ENCODE results near the gene RAB37. TPM values are rescaled to one million over a fixed set of nuclear protein-coding genes. Genes with fewer than 3 reads are reported as not detected.

Gene RAB37
- total RNA-seq, 1 donor from 2014 or later: 0.20 TPM

DNA sequence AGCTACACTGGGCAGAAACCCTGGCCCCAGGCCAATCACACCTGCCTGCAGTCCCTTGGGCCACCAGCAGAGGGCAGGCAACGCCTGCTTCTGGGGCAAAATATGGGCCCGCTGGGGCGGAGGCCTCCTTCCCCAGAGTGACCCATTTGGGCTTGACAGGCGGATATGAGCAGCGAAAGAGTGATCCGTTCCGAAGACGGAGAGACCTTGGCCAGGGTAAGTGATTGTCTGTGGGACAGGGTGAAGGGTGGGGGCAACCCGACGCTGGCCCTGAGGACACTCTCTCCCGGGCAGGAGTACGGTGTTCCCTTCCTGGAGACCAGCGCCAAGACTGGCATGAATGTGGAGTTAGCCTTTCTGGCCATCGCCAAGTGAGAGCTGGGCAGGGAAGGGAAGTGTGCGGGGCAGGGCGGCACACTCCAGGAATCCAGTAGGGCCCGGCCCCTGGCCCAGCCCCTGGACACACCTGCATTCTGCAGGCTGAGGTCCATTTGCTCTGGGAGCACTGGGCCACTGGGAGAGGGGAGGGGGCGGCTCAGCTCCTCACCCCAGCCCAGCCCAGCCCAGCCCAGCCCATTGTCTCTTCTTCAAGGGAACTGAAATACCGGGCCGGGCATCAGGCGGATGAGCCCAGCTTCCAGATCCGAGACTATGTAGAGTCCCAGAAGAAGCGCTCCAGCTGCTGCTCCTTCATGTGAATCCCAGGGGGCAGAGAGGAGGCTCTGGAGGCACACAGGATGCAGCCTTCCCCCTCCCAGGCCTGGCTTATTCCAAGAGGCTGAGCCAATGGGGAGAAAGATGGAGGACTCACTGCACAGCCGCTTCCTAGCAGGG is 7.9 kb downstream of the RAB37 start:
- peak; percentile 63 to 75 for DNase-seq (ENCODE audit: low read depth in 2 of 2)

DNA sequence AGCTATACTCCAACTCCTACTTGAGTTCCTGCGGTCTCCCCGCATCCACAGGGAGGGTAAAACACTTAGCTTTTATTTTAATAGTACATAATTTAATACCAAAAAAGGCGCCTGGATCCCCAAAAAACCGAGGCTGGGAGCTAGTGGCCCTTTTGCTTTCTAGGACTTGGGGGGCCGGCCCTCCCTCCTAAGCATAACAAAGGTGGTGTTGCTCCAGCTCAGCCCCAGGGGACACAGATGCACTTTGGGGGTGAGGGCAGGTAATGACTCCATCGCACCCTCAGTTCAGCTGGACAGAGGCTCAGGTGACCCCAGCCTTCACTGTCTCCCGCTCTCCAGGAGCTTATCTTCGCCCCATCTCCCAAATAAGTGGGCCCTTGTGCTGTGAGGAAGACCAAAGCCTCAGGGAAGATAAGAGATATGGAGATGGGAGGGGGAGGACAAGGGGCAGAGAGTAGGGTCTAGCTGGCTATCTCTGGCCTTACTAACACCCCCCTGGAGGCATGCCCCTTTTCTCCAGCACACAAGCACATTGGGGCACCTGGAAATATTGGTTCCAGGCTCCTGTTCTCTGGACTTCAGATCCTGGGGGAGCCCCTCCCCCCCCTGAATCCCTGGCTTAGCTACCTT is 8.6 kb downstream of the RAB37 start:
- DNase-seq (ENCODE audit: low read depth in 2 of 2): no peak

DNA sequence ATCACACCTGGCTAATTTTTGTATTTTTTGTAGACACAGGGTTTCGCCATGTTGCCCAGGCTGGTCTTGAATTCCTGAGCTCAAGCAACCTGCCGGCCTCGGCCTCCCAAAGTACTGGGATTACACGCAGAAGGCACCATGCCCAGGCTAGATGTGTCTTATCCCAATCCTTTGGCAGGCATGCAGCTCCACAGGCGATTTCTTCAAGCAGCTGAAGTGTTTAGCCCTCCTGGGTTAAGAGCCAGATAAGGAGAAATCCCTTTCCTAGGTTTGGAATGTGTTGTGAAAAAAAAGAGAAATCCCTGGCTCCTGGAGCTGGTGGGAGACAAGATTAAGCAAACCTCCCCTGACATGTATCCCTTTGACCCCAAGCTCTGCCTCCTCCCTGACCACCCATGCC is 9.3 kb downstream of the RAB37 start:
- no peak for DNase-seq (ENCODE audit: low read depth in 2 of 2)

DNA sequence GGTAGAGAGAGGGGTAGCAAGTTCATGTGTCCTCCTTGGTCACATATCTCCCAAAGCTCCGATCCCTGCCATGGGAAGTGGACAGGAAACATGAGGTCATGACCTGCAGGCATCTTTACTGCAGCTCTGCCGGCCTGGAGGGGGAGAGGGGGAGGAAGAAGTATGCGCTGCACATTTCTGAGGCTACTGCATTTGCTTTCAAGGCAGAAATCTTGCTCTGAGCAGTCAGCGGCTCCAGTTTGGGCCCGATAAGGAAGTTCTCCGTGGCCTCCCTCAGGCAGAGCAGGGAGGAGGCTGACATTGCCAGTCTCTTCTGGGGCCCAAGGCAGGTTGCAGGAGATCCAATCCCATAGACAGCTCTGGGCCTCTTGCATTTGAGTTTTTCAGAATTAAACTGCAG is 9.9 kb downstream of the RAB37 start:
- DNase-seq (ENCODE audit: low read depth in 2 of 2): no peak

DNA sequence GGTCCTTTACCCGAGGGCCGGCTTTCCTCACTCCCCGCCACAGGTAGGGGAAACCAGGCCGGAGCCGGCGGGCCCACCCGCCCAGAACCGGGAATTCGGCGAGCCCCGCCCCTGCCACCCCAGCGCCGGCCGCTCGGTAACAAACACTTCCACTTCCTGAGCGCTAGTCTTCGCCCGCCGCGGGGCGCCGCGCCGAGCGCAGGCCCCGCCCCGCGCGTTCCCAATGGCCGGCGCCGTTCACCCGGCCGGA is 11.1 kb downstream of the RAB37 start:
- DNase-seq (ENCODE audit: low read depth in 2 of 2): no peak

DNA sequence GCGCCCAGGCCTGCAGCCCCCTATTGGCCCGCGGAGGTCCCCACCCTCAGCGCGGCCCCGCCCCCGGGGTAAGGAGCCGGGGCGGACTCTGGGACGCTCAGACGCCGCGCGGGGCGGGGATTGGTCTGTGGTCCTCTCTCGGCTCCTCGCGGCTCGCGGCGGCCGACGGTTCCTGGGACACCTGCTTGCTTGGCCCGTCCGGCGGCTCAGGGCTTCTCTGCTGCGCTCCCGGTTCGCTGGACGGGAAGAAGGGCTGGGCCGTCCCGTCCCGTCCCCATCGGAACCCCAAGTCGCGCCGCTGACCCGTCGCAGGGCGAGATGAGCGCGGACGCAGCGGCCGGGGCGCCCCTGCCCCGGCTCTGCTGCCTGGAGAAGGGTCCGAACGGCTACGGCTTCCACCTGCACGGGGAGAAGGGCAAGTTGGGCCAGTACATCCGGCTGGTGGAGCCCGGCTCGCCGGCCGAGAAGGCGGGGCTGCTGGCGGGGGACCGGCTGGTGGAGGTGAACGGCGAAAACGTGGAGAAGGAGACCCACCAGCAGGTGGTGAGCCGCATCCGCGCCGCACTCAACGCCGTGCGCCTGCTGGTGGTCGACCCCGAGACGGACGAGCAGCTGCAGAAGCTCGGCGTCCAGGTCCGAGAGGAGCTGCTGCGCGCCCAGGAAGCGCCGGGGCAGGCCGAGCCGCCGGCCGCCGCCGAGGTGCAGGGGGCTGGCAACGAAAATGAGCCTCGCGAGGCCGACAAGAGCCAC is 11.6 kb downstream of the RAB37 start, which contains the start of gene NHERF1:
Gene NHERF1 (plus strand): TSS at position 100 of the 750 bp plus-strand sequence. CDS start 219 bp downstream, at position 319.
- peak; percentile 90 to 92 for DNase-seq (ENCODE audit: low read depth in 2 of 2)

DNA sequence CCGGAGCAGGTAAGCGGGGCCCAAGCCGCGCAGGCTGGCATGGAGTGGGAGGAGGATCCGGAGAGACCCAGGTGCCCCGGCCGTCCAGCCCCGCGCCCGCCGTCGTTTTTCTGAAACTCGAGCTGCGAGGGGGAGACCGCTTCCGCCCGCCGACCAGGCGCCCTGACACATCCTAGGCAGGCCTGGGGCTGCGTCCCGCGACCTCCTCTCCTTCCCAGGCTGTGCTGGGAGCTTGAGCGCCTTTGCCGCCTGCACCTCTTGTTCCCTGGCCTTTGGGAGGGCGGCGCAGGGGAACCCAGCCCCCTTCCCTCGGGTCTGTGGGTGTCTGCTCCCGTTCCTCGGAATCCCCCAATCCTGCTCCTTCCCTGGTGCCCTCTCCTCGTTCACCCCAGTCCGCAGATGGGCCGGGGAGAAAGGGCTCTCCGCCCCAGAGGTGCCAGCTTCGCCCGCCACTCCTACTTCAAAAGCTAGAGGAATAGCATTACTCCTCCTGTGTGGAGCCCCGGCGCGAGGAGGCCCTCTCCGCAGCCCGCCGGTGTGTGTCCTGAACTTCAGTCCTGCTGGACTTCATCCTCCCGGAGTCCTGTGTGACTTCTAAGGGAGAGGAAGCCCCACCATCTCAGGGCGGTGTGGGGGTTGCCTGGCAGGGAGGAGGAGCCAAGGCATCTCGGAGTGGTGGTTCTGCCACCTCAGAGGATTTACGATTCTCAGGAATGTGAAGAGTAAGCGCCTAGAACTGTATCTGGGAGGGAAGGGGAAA is 12.4 kb downstream of the RAB37 start:
- DNase-seq (ENCODE audit: low read depth in 2 of 2): no peak

DNA sequence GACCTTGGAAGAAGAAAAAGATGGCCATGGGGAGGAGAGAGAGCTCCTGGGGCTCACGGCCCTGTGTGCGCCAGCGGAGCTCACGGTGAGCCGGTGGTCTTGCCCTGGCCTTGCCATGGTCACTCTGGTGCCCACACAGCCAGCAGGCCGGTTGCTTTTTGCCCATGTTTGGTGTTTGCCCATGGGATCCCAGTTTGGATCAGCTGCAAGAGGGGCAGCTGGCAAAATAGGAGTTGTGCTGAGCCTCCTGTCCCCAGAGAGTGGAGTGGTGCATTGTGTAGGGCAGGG is 12.9 kb downstream of the RAB37 start:
- DNase-seq (ENCODE audit: low read depth in 2 of 2): no peak

DNA sequence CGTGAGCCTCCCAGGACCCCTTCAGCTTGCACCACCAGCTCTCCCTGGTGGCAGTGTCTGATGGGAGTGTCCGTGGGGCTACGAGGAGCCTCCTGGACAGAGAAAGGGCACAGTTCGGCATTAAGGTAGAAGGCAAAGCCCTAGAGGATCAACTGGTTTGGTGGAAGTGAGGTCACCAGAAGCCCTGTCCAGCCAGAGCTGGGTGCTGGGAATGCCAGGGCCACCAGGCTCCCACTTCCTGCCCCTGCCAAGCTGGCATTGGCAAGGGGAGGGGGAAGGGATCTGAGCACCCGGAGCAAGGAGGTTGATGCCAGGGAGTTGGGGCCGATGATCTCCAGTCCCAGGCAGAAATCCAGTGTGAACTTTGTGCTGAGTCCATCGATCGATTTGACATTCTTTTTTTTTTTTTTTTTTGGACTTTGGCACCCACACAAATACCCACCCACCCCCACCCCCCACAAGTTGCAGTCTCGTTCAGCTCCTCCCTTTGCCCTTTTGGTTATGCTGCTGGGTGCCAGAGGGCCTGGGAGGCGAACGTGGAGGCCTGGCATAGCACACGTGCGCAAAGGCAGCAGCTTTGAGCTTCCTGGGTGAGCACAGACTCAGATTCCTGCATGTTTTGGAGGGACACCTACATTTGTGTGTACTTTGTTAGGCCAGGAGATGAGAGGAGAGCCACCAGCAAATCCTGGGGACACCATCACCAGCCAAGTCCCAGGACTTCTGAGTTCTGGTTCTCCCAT is 13.4 kb downstream of the RAB37 start:
- DNase-seq (ENCODE audit: low read depth in 2 of 2): no peak

DNA sequence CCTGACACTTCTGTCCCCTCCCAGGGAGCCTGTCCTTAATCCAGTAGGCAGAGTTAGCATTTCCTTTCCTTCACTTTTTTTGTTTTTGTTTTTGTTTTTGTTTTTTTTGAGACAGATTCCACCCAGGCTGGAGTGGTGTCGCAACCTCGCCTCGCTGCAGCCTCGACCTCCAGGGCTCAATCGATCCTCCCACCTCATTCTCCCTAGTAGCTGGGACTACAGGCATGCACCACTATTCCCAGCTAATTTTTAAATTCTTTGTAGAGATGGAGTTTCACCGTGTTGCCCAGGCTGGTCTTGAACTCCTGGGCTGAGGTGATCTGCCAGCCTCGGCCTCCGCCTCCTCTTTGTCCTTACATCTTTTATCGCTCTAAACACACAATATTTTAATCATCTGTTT is 15.4 kb downstream of the RAB37 start:
- DNase-seq (ENCODE audit: low read depth in 2 of 2): no peak

DNA sequence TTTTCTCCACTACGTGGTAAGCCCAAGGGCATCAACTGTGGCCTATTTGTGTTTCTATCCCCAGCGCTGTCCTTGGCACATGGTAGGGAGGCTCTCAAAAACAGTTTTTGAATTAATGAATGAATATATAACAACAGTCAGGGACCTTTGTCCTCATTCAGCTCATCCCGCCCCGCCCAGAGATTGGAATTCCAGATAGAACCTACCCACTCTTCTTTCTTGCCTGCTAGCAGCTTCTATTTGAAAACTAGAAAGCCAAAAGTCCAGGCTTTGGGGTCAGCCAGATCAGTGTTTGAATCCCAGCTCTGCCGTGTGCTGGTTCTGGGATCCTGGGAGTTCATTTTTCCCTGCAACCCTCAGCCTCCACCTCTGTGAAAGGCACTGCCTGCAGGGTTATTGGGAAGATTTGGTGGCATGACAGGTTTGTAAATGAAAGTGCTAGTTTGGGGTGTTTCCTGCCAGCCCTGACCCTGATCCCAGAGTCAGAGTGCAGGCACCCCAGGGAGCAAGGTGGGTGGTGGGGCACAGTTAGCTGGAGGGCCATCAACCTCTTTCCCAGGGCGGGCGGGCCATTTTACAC is 15.9 kb downstream of the RAB37 start:
- DNase-seq (ENCODE audit: low read depth in 2 of 2): no peak

DNA sequence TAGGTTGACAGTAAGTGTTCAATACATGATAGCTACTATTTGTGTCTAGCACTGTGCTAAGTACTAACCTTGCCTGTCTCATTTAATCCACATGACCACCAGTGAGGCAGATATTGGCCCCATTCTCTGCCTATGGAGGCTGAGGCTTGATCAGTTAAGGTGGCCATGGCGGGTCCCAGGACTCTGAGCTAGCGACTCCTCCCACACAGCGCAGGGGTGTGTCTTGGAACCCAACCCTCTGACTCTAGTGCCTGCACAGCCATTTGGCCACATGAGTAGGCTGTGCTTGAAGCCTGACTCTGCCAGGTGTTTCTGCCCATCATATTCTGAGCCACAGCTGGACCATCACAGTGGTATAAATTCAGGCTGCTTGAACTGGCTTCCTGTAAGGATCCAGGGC is 17.8 kb downstream of the RAB37 start:
- DNase-seq (ENCODE audit: low read depth in 2 of 2): no peak

DNA sequence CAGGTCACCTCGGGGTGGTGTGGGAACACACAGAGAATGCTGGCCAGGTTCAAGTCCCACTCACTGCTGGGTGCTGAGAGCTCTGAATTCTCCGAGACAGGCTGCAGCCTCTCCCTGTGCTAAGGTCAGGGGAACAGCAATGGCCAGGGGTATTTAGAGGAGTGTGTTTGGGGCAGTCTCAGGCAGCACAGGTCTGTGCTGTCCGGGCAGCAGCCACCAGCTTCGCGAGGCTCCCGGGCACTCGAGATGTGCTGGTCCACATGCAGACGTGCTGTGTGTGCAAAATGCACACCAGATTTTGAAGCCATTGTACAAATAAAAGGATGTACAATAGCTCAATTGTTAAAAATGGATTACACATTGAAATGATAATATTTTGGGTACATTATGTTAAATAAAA is 18.5 kb downstream of the RAB37 start:
- no peak for DNase-seq (ENCODE audit: low read depth in 2 of 2)

DNA sequence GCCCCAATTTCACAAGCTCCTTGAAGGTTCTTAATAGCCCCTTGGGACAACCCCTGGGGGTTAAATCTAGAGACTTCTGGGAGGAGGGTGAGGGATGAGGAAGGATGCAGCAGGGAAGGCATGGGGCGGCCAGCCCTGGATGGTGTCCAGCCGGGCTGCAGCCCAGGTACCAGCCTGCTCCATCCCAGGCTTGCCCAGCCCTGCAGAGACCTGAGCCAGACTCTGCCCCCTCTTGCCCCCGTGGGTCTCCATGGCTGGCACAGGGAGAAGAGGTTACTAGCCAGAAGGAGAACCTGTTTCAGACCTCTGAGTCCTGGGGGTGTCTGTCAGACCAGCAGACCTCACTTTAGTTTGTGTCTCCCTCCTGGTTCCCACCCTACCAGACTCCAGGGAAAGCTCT is 19.8 kb downstream of the RAB37 start:
- no peak for DNase-seq (ENCODE audit: low read depth in 2 of 2)

DNA sequence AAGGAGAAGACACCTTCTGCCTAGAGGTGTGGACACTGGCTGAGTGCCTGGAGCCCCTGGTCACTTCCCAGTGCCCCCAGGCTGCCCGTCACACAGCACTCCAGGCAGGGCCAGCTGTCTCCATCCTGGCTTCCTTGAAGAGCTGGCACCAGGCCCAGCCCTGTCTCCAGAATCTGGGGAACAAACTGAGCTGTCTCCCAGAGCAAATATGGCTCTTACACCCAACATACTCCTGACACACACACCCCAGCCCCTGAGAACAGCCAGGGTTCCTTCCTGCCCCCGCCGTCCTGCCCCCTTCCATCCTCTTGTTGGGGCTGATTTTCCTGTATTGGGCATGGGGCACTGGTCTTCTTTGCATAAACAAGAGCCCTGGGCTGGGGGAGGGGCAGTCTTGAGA is 20.4 kb downstream of the RAB37 start:
- no peak for DNase-seq (ENCODE audit: low read depth in 2 of 2)

DNA sequence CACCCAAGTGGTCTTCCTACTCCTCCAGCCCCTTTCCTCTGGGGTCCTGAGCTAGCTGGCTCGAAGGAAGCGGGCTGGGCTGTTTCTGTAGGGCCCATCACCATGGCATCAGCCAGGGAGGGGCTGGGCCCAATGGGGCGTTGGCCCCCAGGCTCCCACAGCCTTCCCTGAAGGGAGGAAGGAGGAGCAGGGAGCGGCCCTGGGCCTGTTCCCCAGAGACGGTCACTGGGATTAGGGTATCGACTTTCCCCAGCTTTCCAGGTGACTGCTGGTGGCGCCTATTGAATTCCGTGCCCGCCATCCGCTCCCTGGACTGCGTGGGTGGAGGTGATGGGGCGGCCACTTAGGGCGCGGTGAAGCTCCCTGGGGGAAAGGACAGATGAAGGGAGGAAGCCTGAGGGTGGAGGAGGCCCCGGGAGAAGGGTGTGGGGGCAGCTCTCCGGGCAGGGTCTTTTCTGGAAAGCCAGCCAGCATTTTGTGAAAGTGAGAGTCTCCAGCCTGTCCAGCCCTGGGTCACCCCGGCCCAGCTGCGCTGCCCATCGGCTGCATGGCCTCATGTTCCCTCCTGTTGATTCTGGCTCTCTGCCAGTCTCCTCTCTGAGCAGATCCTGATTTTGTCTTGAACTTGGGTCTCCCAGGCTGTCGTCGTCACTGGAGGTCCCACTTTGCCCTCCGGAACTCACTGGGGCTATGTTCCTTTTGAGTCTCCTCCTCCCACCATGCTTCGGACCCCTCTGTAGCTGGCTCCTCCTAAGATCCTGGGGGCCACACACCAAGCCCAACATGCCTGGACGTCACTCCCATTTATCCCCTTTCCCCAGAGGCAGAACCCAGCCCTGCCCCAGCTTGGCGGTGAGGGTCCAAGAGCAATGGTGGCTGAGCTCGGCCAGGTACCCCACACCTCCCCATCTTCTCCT is 21.1 kb downstream of the RAB37 start:
- DNase-seq (ENCODE audit: low read depth in 2 of 2): peak in 1 of 2 donors; percentile 36

DNA sequence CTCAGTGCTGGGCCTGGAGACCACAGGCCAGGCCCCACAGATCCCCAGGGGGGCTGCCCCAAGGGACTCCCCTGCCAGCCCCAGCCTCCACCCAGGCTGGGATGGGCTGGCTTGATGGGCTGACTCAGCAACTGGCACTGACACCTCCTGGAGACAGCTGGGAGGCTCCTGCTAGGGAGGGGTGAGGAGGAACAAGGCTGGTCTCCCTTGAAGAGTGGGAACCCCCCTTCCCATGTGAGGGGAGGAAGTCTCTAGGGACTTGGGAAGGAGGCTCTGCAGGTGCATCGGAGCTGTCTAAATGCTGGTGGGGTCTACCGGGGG is 21.8 kb downstream of the RAB37 start:
- DNase-seq (ENCODE audit: low read depth in 2 of 2): no peak

DNA sequence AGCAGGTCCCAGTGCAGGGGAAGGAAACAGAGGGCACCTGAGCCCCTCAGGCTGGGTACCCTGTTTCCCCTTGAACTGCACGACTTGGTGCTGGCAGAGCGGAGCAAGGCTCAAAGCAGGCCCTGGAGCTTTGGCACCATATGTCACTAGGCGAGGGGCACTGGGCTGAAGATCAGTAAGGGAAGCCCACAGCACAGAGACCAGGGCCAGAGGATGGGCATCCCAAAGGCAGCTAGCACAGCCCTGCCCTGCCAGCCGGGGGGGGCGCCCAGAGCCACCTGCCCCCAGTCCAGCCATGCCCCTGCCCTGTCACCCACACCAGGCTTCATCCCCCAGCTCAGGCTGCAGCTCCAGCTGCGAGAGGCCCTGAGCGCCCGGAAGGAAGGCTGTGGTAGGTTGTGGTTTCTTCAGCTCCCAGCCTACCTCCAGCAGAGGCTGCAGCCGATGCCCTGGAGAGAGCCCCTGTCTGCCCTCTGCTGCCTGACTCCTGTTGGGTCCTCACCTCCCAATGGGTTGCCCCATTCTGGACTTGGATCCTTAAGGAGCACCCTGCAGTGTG is 22.3 kb downstream of the RAB37 start:
- no peak for DNase-seq (ENCODE audit: low read depth in 2 of 2)

DNA sequence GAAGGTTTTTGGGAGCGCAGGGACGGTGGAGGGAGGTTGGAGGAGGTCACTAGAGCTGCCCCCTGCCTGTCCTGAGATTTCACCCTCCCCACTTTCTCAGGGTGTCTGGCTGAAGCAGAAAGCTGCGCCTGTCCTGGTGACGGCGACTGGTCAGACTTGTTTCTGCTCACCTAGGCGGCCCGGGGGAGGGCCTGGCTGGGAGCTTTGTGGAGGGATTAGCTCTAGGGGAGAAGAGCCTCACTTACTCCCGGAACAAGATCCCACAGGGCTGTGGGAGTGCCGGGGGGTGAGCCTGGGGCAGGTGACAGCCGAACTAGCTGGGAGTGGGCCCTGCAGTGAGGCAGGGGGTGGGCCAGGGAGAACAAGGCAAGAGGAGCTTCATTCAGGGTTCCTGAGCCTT is 22.9 kb downstream of the RAB37 start:
- DNase-seq (ENCODE audit: low read depth in 2 of 2): no peak
